H9 (cell line): ENCODE results near the gene RDH13. TPM values are rescaled to one million over a fixed set of nuclear protein-coding genes. Genes with fewer than 3 reads are reported as not detected.

Source experiments
- DNase-seq: peaks from one replicate; pipeline ENCODE4 v3.0.0-alpha.2; 2017
- H2AFZ ChIP-seq: one replicate; pipeline ENCODE4 v1.6.1; 2013; ENCODE audit warnings: mild to moderate bottlenecking, low read length, control low read depth, moderate library complexity
- H2AK5ac ChIP-seq: 2 replicates; pipeline ENCODE4 v1.6.1; 2013; ENCODE audit warnings: low read length, control low read depth, mixed read lengths; ENCODE audit not compliant: insufficient read length
- H2BK120ac ChIP-seq: one replicate; pipeline ENCODE4 v1.6.1; 2013; ENCODE audit warnings: low read depth, mild to moderate bottlenecking, low read length, control low read depth, inconsistent platforms; ENCODE audit not compliant: poor library complexity, severe bottlenecking
- H2BK12ac ChIP-seq: 2 replicates; pipeline ENCODE4 v1.6.1; 2013; ENCODE audit warnings: low read length, control low read depth, mixed read lengths, low read depth; ENCODE audit not compliant: insufficient read length
- H2BK15ac ChIP-seq: 2 replicates; pipeline ENCODE4 v1.6.1; 2013; ENCODE audit warnings: low read depth, low read length, control low read depth
- H2BK20ac ChIP-seq: one replicate; pipeline ENCODE4 v1.6.1; 2013; ENCODE audit warnings: low read depth, mild to moderate bottlenecking, low read length, control low read depth, inconsistent platforms; ENCODE audit not compliant: poor library complexity, severe bottlenecking
- H2BK5ac ChIP-seq: 2 replicates; pipeline ENCODE4 v1.6.1; 2013; ENCODE audit warnings: low read length, control low read depth, mixed read lengths; ENCODE audit not compliant: insufficient read length
- H3K14ac ChIP-seq: 2 replicates; pipeline ENCODE4 v1.6.1; 2013; ENCODE audit warnings: low read length, control low read depth; ENCODE audit not compliant: insufficient read depth
- H3K18ac ChIP-seq: 2 replicates; pipeline ENCODE4 v1.6.1; 2013; ENCODE audit warnings: low read depth, mild to moderate bottlenecking, mixed read lengths, low read length, control low read depth; ENCODE audit not compliant: insufficient read length
- H3K23ac ChIP-seq: 2 replicates; pipeline ENCODE4 v1.6.1; 2013; ENCODE audit warnings: low read length, control low read depth, mixed read lengths, low read depth; ENCODE audit not compliant: insufficient read length
- H3K23me2 ChIP-seq: 2 replicates; pipeline ENCODE4 v1.6.1; 2013; ENCODE audit warnings: low read depth, mild to moderate bottlenecking, mixed read lengths, low read length, control low read depth; ENCODE audit not compliant: insufficient read length, poor library complexity, severe bottlenecking
- H3K27ac ChIP-seq: 2 replicates; pipeline ENCODE4 v1.5.1; 2013; ENCODE audit warnings: low read length, control low read depth, mixed read lengths, low read depth; ENCODE audit not compliant: insufficient read length
- H3K27me3 ChIP-seq: 2 replicates; pipeline ENCODE4 v1.6.1; 2013; ENCODE audit warnings: low read length, control low read depth, inconsistent platforms; ENCODE audit not compliant: insufficient read depth
- H3K4ac ChIP-seq: 2 replicates; pipeline ENCODE4 v1.6.1; 2013; ENCODE audit warnings: low read depth, mild to moderate bottlenecking, control low read depth, inconsistent platforms, low read length, moderate library complexity
- H3K4me1 ChIP-seq: 2 replicates; pipeline ENCODE4 v1.6.1; 2013; ENCODE audit warnings: low read length, control low read depth, inconsistent platforms; ENCODE audit not compliant: insufficient read depth
- H3K4me2 ChIP-seq: 2 replicates; pipeline ENCODE4 v1.6.1; 2013; ENCODE audit warnings: low read length, control low read depth, mixed read lengths; ENCODE audit not compliant: insufficient read length, insufficient read depth
- H3K56ac ChIP-seq: 2 replicates; pipeline ENCODE4 v1.6.1; 2013; ENCODE audit warnings: low read depth, mild to moderate bottlenecking, mixed read lengths, low read length, control low read depth; ENCODE audit not compliant: insufficient read length
- H3K79me1 ChIP-seq: 2 replicates; pipeline ENCODE4 v1.6.1; 2013; ENCODE audit warnings: low read depth, mild to moderate bottlenecking, moderate library complexity, low read length, control low read depth, inconsistent platforms; ENCODE audit not compliant: insufficient read depth, poor library complexity, severe bottlenecking
- H3K79me2 ChIP-seq: 2 replicates; pipeline ENCODE4 v1.6.1; 2013; ENCODE audit warnings: low read length, control low read depth, inconsistent platforms; ENCODE audit not compliant: insufficient read depth
- H3K9ac ChIP-seq: 2 replicates; pipeline ENCODE4 v1.6.1; 2013; ENCODE audit warnings: low read length, control low read depth, mixed read lengths; ENCODE audit not compliant: insufficient read length; ENCODE audit errors: extremely low read depth
- H3K9me3 ChIP-seq: one replicate; pipeline ENCODE4 v1.6.1; 2013; ENCODE audit warnings: low read depth, low read length, inconsistent platforms; ENCODE audit not compliant: control insufficient read depth
- H3T11ph ChIP-seq: one replicate; pipeline ENCODE4 v1.6.1; 2013; ENCODE audit warnings: mild to moderate bottlenecking, low read length, control low read depth, inconsistent platforms
- H4K20me1 ChIP-seq: one replicate; pipeline ENCODE4 v1.6.1; 2013; ENCODE audit not compliant: control insufficient read depth, insufficient read length, insufficient read depth
- H4K5ac ChIP-seq: 2 replicates; pipeline ENCODE4 v1.6.1; 2013; ENCODE audit warnings: low read depth, mild to moderate bottlenecking, mixed read lengths, low read length, control low read depth; ENCODE audit not compliant: insufficient read length
- H4K8ac ChIP-seq: replicated peaks from 2 replicates; pipeline ENCODE4 v1.6.1; 2013; ENCODE audit warnings: low read length, control low read depth, mixed read lengths, low read depth; ENCODE audit not compliant: insufficient read length
- H4K91ac ChIP-seq: 2 replicates; pipeline ENCODE4 v1.6.1; 2013; ENCODE audit warnings: low read depth, mild to moderate bottlenecking, moderate library complexity, mixed read lengths, low read length, control low read depth; ENCODE audit not compliant: insufficient read length
- H3K27ac Mint-ChIP-seq, 3 experiments: 2 replicates in 2 of 3; 3 replicates in 1 of 3; pipeline ENCODE4 v1.8.0; 2020 to 2021; ENCODE audit warnings: mixed read lengths in 3 of 3, mild to moderate bottlenecking in 1 of 3, moderate library complexity in 1 of 3
- H3K27me3 Mint-ChIP-seq: 2 replicates; pipeline ENCODE4 v1.8.0; 2021; ENCODE audit warnings: low read depth, mild to moderate bottlenecking, moderate library complexity, mixed read lengths
- H3K36me3 Mint-ChIP-seq, 3 experiments: 2 replicates in 2 of 3; 3 replicates in 1 of 3; pipeline ENCODE4 v1.8.0; 2020 to 2021; ENCODE audit warnings: low read depth in 3 of 3, mixed read lengths in 3 of 3; ENCODE audit not compliant: insufficient read depth in 1 of 3
- H3K4me1 Mint-ChIP-seq, 2 experiments: 2 replicates each; pipeline ENCODE4 v1.8.0; 2020; ENCODE audit warnings: mixed read lengths in 2 of 2
- H3K4me3 Mint-ChIP-seq, 2 experiments: 2 replicates in 1 of 2; 3 replicates in 1 of 2; pipeline ENCODE4 v1.8.0; 2020 to 2021; ENCODE audit warnings: mild to moderate bottlenecking in 2 of 2, mixed read lengths in 2 of 2, moderate library complexity in 1 of 2
- H3K9me3 Mint-ChIP-seq, 2 experiments: 2 replicates in 1 of 2; 3 replicates in 1 of 2; pipeline ENCODE4 v1.8.0; 2020; ENCODE audit warnings: mild to moderate bottlenecking in 2 of 2, mixed read lengths in 2 of 2, moderate library complexity in 1 of 2
- WGBS: extraction: QIAGEN DNeasy Blood & Tissue Kit; methylation state at CpG from one replicate; pipeline ENCODE4 v1.1.7; 2013; ENCODE audit warnings: missing lambda C conversion rate, low lambda C conversion rate, mixed read lengths; ENCODE audit not compliant: insufficient read length; ENCODE audit errors: extremely low coverage; 5-methylcytosine and 5-hydroxymethylcytosine counted together
- total RNA-seq: library from RNA; stranded (reverse); gene quantifications from 2 replicates; pipeline ENCODE4 v1.2.1, GENCODE V29; 2021
- TF ChIP-seq, protein P1 (sequence below): fragments of 200-600 bp; sonication (generic); conservative IDR thresholded peaks from 3 replicates; pipeline ENCODE4 v1.8.0; 2021; ENCODE audit warnings: antibody characterized with exemption, mild to moderate bottlenecking

Gene RDH13
- total RNA-seq, 1 experiment from 2014 or later, result 21.5 TPM

- no CpG with 5 or more reads among the region's 35 CpGs for WGBS
- no peak overlapping the region for H3K4ac ChIP-seq
- no peak overlapping the region for H3K27ac Mint-ChIP-seq
Observed at GRCh38 chr19:55085923-55086715, 23.2 kb upstream of the RDH13 start.

More at GRCh38 chr19:55085923-55086715, 23.2 kb upstream of the RDH13 start:
- Histone ChIP-seq H3T11ph (no peak overlapping the region), H2AK5ac (no peak overlapping the region), H4K5ac (no peak overlapping the region), H3K27ac (no peak overlapping the region), H2BK5ac (no peak overlapping the region), H4K91ac (no peak overlapping the region), H3K14ac (no peak overlapping the region), H3K23ac (no peak overlapping the region), H3K23me2 (peaks cover 26% of the 10 kb centered on the region), H2BK20ac (no peak overlapping the region), H3K79me1 (no peaks in the 10 kb centered on the region), H2AFZ (no peak overlapping the region), H3K56ac (no peak overlapping the region), H3K9me3 (no peaks in the 10 kb centered on the region), H3K9ac (peak overlapping the region; percentile 19), H2BK15ac (no peak overlapping the region), H4K20me1 (no peaks in the 10 kb centered on the region), H3K4me2 (peak overlapping the region; percentile 73), H3K79me2 (no peaks in the 10 kb centered on the region), H2BK12ac (no peak overlapping the region), H4K8ac (no peak overlapping the region), H2BK120ac (no peak overlapping the region), H3K18ac (no peak overlapping the region), H3K27me3 (no peaks in the 10 kb centered on the region), H3K4me1 (peaks cover 12% of the 10 kb centered on the region; the same call in 1 of the 2 replicates)
- peaks cover 17 to 30% (median 29%) of the 10 kb centered on the region in 3 experiments; a peak in 6 of 7 replicates for H3K36me3 Mint-ChIP-seq
- TF ChIP-seq, protein P1, sequence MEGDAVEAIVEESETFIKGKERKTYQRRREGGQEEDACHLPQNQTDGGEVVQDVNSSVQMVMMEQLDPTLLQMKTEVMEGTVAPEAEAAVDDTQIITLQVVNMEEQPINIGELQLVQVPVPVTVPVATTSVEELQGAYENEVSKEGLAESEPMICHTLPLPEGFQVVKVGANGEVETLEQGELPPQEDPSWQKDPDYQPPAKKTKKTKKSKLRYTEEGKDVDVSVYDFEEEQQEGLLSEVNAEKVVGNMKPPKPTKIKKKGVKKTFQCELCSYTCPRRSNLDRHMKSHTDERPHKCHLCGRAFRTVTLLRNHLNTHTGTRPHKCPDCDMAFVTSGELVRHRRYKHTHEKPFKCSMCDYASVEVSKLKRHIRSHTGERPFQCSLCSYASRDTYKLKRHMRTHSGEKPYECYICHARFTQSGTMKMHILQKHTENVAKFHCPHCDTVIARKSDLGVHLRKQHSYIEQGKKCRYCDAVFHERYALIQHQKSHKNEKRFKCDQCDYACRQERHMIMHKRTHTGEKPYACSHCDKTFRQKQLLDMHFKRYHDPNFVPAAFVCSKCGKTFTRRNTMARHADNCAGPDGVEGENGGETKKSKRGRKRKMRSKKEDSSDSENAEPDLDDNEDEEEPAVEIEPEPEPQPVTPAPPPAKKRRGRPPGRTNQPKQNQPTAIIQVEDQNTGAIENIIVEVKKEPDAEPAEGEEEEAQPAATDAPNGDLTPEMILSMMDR, result no peak
- H3K9me3 Mint-ChIP-seq, result no peaks in the 10 kb centered on the region
- H3K4me1 Mint-ChIP-seq, result peaks cover 30 to 56% of the 10 kb centered on the region in 2 experiments
- H3K4me3 Mint-ChIP-seq, result peak overlapping the region; percentile 71 to 73
- peaks cover 43% of the 10 kb centered on the region for H3K27me3 Mint-ChIP-seq
- no peak for DNase-seq
